ENCODE results near the gene PLA2R1.
A peak's percentile ranks its signal among the peaks of the same experiment; 100 is the strongest.

PLA2R1 gene

DNA sequence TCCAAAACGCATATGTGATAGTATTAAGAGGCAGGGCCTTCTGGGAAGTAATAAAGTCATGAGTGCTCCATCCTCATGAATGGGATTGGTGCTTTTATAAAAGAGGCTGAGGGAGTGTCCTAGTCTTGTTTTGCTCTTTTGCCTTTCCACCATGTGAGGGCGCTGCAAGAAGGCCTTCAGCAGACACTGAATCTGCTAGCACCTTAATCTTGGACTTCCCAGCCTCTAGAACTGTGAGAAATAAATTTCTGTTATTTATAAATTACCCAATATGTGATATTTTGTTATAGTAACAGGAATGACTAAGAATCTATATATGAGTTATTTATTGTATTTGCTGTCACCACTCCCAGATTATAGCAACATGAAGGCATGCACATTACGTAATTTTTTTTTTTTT lies 63.5 kb downstream of the PLA2R1 start:
- ChIA-PET CTCF (no interaction called here), POLR2A (no interaction called here)
- H3K36me3 ChIP-seq (ENCODE audit: control insufficient read depth in 2 of 2, insufficient read depth in 1 of 2, low read length in 2 of 2) = no peaks in the 10 kb centered on the region
- no peaks in the 10 kb centered on the region; the same call in 1 of the 2 replicates for H3K9me3 ChIP-seq (ENCODE audit: control insufficient read depth, insufficient read depth, low read depth, low read length)
- peak; percentile 46 for TF ChIP-seq SETDB1 (IDR thresholded peaks at IDR 0.05; ENCODE audit: insufficient read length, low read length)
- TF ChIP-seq, protein P1, sequence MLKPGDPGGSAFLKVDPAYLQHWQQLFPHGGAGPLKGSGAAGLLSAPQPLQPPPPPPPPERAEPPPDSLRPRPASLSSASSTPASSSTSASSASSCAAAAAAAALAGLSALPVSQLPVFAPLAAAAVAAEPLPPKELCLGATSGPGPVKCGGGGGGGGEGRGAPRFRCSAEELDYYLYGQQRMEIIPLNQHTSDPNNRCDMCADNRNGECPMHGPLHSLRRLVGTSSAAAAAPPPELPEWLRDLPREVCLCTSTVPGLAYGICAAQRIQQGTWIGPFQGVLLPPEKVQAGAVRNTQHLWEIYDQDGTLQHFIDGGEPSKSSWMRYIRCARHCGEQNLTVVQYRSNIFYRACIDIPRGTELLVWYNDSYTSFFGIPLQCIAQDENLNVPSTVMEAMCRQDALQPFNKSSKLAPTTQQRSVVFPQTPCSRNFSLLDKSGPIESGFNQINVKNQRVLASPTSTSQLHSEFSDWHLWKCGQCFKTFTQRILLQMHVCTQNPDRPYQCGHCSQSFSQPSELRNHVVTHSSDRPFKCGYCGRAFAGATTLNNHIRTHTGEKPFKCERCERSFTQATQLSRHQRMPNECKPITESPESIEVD (tag by site-specific recombination; IDR thresholded peaks at IDR 0.05) = no peak
- no peak for TF ChIP-seq ZNF223 (tag by site-specific recombination; IDR thresholded peaks at IDR 0.05)
- TF ChIP-seq ZNF626 (tag by site-specific recombination; IDR thresholded peaks at IDR 0.05) = no peak
- no peak for TF ChIP-seq ZNF335 (tag by site-specific recombination; conservative IDR thresholded peaks at IDR 0.05)
- no peak overlapping the region for H3K4me3 ChIP-seq (ENCODE audit: low read depth, low read length)
- H3K27ac ChIP-seq (ENCODE audit: extremely low read depth, low read depth, low read length) = no peak overlapping the region
- no peaks in the 10 kb centered on the region for H3K4me1 ChIP-seq (ENCODE audit: control insufficient read depth, insufficient read depth, low read length)

DNA sequence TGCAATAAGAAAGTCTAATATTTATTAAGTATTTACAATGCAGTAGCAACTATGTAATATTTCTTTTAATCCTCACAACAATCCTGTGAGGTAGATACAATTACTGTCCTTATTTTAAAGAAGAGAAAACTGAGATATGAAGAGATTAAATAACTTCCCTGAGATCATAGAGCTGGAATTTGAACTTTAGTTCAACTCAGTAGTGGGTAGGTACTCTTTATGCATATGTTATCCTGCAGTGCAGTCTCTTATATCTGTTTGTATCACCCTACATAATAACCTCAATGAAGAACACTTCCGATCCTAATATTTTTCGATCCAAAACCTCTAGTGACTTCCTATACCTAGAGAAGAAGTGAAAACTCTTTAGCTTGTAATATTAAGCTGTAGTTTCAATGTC lies 64.2 kb downstream of the PLA2R1 start:
- no peak overlapping the region for H3K27ac ChIP-seq (ENCODE audit: extremely low read depth, low read depth, low read length)
- CTCF ChIA-PET = interaction anchor here (0.6 to 1.2 kb wide), 4 partner anchors 14 to 50 kb away, joined by 3 to 6 read pairs (median 4); no protein-coding TSS in a partner anchor
- POLR2A ChIA-PET = no interaction called here
- H3K36me3 ChIP-seq (ENCODE audit: control insufficient read depth in 2 of 2, insufficient read depth in 1 of 2, low read length in 2 of 2) = no peaks in the 10 kb centered on the region
- no peak overlapping the region for H3K4me3 ChIP-seq (ENCODE audit: low read depth, low read length)
- H3K9me3 ChIP-seq (ENCODE audit: control insufficient read depth, insufficient read depth, low read depth, low read length) = no peaks in the 10 kb centered on the region; the same call in 1 of the 2 replicates
- TF ChIP-seq ZNF280C (tag by site-specific recombination; IDR thresholded peaks at IDR 0.05) = no peak
- TF ChIP-seq ZNF549 (tag by site-specific recombination; IDR thresholded peaks at IDR 0.05) = no peak
- no peak for TF ChIP-seq REPIN1 (tag by site-specific recombination; IDR thresholded peaks at IDR 0.05; ENCODE audit: low read depth)
- no peak for TF ChIP-seq ZNF391 (tag by site-specific recombination; IDR thresholded peaks at IDR 0.05; ENCODE audit: borderline replicate concordance, low read depth)
- TF ChIP-seq ZNF530 (tag by site-specific recombination; IDR thresholded peaks at IDR 0.05; ENCODE audit: low read depth) = no peak
- no peak for TF ChIP-seq ZNF211 (tag by site-specific recombination; IDR thresholded peaks at IDR 0.05; ENCODE audit: low read depth)
- TF ChIP-seq, protein P2, sequence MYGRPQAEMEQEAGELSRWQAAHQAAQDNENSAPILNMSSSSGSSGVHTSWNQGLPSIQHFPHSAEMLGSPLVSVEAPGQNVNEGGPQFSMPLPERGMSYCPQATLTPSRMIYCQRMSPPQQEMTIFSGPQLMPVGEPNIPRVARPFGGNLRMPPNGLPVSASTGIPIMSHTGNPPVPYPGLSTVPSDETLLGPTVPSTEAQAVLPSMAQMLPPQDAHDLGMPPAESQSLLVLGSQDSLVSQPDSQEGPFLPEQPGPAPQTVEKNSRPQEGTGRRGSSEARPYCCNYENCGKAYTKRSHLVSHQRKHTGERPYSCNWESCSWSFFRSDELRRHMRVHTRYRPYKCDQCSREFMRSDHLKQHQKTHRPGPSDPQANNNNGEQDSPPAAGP (tag by site-specific recombination; IDR thresholded peaks at IDR 0.05) = no peak
- TF ChIP-seq MYNN (tag by site-specific recombination; IDR thresholded peaks at IDR 0.05; ENCODE audit: borderline replicate concordance) = no peak
- no peak for TF ChIP-seq ZNF16 (tag by site-specific recombination; IDR thresholded peaks at IDR 0.05; ENCODE audit: low read depth)
- H3K4me1 ChIP-seq (ENCODE audit: control insufficient read depth, insufficient read depth, low read length) = no peaks in the 10 kb centered on the region

DNA sequence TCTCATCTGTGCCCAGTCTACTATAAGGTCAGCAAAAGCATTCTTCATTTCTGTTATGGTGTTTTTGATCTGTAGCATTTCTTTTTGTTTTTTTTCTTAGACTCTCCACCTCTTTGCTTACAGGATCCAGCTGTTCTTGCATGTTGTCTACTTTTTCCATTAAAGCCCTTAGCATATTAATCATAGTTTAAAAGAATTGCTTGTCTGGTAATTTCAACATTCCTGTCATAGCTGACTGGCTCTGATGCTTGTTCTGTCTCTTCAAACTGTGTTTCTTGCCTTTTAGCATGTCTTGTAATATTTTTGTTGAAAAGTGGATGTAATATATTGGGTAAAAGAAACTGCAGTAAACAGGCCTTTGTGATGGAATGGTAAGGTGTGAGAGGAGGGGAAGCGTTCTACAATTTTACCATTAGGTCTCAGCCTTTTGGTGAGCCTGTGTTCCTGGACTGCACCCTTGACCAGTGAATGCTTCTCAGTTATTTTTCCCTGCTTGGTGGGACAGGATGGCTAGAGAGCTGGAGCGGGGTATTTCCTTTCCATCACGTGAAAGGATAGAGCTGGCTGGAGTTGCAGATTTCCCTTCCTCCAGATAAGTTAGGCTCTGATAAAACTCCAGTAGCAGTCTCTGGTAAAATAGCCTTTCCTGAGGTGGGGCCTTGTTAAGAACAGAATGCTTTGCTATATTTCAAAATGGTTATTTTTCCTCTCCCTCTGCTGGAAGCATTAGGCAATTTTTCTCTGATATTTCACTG lies 65.4 kb downstream of the PLA2R1 start:
- CTCF ChIA-PET = interaction anchor here (1.2 kb wide), 1 partner anchor 12 kb away, joined by 6 read pairs; no protein-coding TSS in a partner anchor
- no peak overlapping the region for H3K4me3 ChIP-seq (ENCODE audit: low read depth, low read length)
- no peaks in the 10 kb centered on the region for H3K4me1 ChIP-seq (ENCODE audit: control insufficient read depth, insufficient read depth, low read length)
- no peaks in the 10 kb centered on the region for H3K36me3 ChIP-seq (ENCODE audit: control insufficient read depth in 2 of 2, insufficient read depth in 1 of 2, low read length in 2 of 2)
- no peaks in the 10 kb centered on the region; the same call in 1 of the 2 replicates for H3K9me3 ChIP-seq (ENCODE audit: control insufficient read depth, insufficient read depth, low read depth, low read length)
- H3K27ac ChIP-seq (ENCODE audit: extremely low read depth, low read depth, low read length) = no peak overlapping the region
- POLR2A ChIA-PET = no interaction called here
- TF ChIP-seq ZBTB26 (tag by site-specific recombination; optimal IDR thresholded peaks at IDR 0.05) (no peak), YY1 (tag by site-specific recombination; IDR thresholded peaks at IDR 0.05) (no peak), ZFHX2 (tag by site-specific recombination; conservative IDR thresholded peaks at IDR 0.05) (no peak), ZNF138 (tag by site-specific recombination; IDR thresholded peaks at IDR 0.05; ENCODE audit: borderline replicate concordance) (no peak), ZNF626 (tag by site-specific recombination; IDR thresholded peaks at IDR 0.05) (no peak), ZNF18 (tag by site-specific recombination; IDR thresholded peaks at IDR 0.05) (no peak), ZIC2 (tag by site-specific recombination; IDR thresholded peaks at IDR 0.05) (no peak)
